ENCODE measurements around the gene THBS3. TPM values are rescaled to one million over a fixed set of nuclear protein-coding genes. Genes with fewer than 3 reads are reported as not detected.
"Not testable (repeated sequence)": the region's sequence is repeated elsewhere in the genome, so short reads cannot be mapped to it uniquely, and the experiment has no call there.

Gene THBS3
- total RNA-seq, 1 donor from 2014 or later: 7.2 TPM

DNA sequence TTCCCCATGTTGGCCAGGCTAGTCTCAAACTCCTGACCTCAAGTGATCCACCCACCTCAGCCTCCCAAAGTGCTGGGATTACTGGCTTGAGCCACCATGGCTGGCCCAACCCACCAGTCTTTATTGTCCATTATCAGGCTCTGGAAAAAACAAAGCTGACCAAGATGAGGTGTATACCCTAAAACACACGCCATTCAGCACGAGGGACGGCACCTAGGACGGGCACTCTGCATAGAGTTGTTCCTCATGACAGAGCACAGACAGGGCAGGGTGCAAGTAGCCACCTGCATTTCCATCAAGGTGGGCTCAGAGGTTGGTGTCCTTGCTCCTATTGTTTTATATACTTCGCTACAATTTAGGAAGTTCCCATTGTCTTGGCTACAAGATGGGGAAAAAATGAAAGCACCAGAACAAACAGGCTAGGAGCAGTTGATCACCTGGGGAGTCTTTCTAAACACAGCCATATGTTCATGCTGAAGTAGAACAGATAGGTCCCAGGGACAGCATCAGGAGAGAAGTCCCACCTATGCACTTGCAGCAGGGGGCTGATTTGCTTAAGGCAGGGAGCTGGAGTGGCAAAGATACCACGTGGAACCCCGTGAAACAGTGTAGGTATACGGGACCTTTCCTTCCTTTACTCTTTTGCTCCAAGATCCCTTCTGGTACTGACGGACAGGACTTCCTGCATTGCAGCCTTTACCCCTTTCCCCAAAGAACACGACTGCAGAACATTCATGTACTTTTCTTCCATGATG is 39.1 kb downstream of the THBS3 start:
- Histone ChIP-seq H3K27me3 (ENCODE audit: low read depth) (peaks cover 2% of the 10 kb centered on the region), H3K4me3 (no peak overlapping the region), H3K9me3 (replicated peaks) (peaks cover 7% of the 10 kb centered on the region), H3K27ac (replicated peaks) (no peak overlapping the region), H3K4me1 (peaks cover 55% of the 10 kb centered on the region), H3K36me3 (peaks cover 23% of the 10 kb centered on the region)
- no peak for DNase-seq
- intact Hi-C loops (cut with micrococcal nuclease): loop anchor here (5.0 kb wide), 1 partner anchor 76 kb away; no protein-coding TSS in a partner anchor
- TF ChIP-seq, protein P1, sequence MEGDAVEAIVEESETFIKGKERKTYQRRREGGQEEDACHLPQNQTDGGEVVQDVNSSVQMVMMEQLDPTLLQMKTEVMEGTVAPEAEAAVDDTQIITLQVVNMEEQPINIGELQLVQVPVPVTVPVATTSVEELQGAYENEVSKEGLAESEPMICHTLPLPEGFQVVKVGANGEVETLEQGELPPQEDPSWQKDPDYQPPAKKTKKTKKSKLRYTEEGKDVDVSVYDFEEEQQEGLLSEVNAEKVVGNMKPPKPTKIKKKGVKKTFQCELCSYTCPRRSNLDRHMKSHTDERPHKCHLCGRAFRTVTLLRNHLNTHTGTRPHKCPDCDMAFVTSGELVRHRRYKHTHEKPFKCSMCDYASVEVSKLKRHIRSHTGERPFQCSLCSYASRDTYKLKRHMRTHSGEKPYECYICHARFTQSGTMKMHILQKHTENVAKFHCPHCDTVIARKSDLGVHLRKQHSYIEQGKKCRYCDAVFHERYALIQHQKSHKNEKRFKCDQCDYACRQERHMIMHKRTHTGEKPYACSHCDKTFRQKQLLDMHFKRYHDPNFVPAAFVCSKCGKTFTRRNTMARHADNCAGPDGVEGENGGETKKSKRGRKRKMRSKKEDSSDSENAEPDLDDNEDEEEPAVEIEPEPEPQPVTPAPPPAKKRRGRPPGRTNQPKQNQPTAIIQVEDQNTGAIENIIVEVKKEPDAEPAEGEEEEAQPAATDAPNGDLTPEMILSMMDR (IDR thresholded peaks at IDR 0.05; ENCODE audit: borderline replicate concordance): no peak

GRCh38 chr1:155168105-155168445 is 39.6 kb downstream of the THBS3 start:
- not testable (repeated sequence) for H3K4me3 ChIP-seq; H3K9me3 ChIP-seq (replicated peaks); H3K27me3 ChIP-seq (ENCODE audit: low read depth); DNase-seq
- Histone ChIP-seq H3K4me1 (peaks cover 50% of the 10 kb centered on the region), H3K27ac (replicated peaks) (peak overlapping the region; percentile 90), H3K36me3 (peaks cover 23% of the 10 kb centered on the region)
- intact Hi-C loops (cut with micrococcal nuclease): loop anchor here (5.0 kb wide), 1 partner anchor 76 kb away; no protein-coding TSS in a partner anchor

GRCh38 chr1:155167166-155168104 is 40.3 kb downstream of the THBS3 start:
- Histone ChIP-seq H3K4me3 (peak overlapping the region; percentile 47), H3K27me3 (ENCODE audit: low read depth) (no peaks in the 10 kb centered on the region), H3K27ac (replicated peaks) (peak overlapping the region; percentile 90), H3K4me1 (peaks cover 43% of the 10 kb centered on the region), H3K9me3 (replicated peaks) (peaks cover 7% of the 10 kb centered on the region), H3K36me3 (peaks cover 23% of the 10 kb centered on the region)
- TF ChIP-seq, protein P1 (IDR thresholded peaks at IDR 0.05; ENCODE audit: borderline replicate concordance): peak; percentile 86
- DNase-seq: peak; percentile 90
- intact Hi-C loops (cut with micrococcal nuclease): loop anchor here (5.0 kb wide), 1 partner anchor 75 kb away; no protein-coding TSS in a partner anchor

DNA sequence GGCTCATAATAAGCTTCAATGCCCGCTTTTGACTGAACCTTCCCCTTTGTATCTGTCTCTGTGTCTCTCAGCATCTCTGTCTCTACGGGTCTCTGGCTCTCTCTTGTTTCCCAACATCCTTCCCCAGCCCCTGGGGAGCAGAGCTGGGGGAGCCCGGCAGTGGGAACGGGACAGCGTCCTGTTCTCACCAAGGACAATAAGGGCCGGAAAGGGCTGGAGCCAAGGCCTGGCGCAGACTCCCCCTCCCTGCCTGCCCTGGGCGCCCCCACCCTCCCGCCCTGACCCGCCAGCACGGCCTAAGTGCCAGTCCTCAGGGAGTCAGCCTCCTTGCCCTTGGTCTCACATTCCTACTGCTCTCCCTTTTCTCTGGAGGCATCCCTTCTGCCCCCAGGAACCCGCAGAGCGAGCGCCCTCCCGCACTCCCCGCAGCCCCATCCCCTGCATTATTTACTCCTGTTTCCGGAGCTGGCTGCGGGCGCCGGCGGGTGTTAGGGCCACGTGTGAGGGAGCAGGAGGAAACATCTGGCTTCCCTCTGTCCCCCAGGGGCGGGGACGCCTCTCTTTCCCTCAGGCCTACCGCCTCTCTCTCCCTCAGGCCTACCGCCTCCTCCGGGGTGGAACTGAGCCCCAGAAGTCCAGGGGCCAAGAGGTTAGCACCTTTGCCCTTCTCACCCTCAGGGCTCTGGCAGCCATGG is 41.1 kb downstream of the THBS3 start:
- DNase-seq: peak; percentile 81
- TF ChIP-seq, protein P1 (IDR thresholded peaks at IDR 0.05; ENCODE audit: borderline replicate concordance): no peak
- intact Hi-C loops (cut with micrococcal nuclease): loop anchor here (5.0 kb wide), 1 partner anchor 74 kb away; no protein-coding TSS in a partner anchor
- Histone ChIP-seq H3K27me3 (ENCODE audit: low read depth) (no peaks in the 10 kb centered on the region), H3K4me1 (peaks cover 36% of the 10 kb centered on the region), H3K9me3 (replicated peaks) (peaks cover 7% of the 10 kb centered on the region), H3K27ac (replicated peaks) (peak overlapping the region; percentile 90), H3K36me3 (peaks cover 23% of the 10 kb centered on the region), H3K4me3 (peak overlapping the region; percentile 47)

- no peak for DNase-seq
- Histone ChIP-seq H3K9me3 (replicated peaks) (peaks cover 7% of the 10 kb centered on the region), H3K36me3 (peaks cover 23% of the 10 kb centered on the region), H3K27ac (replicated peaks) (peak overlapping the region; percentile 90), H3K4me3 (peak overlapping the region; percentile 47), H3K4me1 (peaks cover 31% of the 10 kb centered on the region), H3K27me3 (ENCODE audit: low read depth) (no peaks in the 10 kb centered on the region)
- intact Hi-C loops (cut with micrococcal nuclease): loop anchor here (5.0 kb wide), 1 partner anchor 74 kb away; no protein-coding TSS in a partner anchor
- TF ChIP-seq, protein P1 (IDR thresholded peaks at IDR 0.05; ENCODE audit: borderline replicate concordance): no peak
Measured at GRCh38 chr1:155166051-155166470, 41.6 kb downstream of the THBS3 start.

DNA sequence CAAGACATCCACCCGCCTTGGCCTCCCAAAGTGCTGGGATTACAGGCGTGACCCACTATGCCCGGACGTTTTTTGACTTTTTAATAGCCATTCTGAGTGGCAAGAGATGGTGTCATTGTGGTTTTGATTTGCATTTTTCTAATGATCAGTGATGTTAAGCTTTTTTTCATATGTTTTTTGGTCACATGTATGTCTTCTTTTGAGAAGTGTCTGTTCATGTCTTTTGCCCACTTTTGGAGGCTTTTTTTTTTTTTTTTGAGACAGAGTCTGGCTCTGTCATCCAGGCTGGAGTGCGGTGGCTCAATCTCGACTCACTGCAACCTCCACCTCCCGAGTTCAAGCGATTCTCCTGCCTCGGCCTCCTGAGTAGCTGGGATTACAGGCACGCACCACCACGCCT is 43.1 kb downstream of the THBS3 start:
- H3K27ac ChIP-seq (replicated peaks); H3K27me3 ChIP-seq (ENCODE audit: low read depth); H3K9me3 ChIP-seq (replicated peaks); DNase-seq; H3K4me3 ChIP-seq: not testable (repeated sequence)
- intact Hi-C loops (cut with micrococcal nuclease): loop anchor here (5.0 kb wide), 1 partner anchor 72 kb away; no protein-coding TSS in a partner anchor
- Histone ChIP-seq H3K36me3 (peaks cover 11% of the 10 kb centered on the region), H3K4me1 (peaks cover 30% of the 10 kb centered on the region)

- intact Hi-C loops (cut with micrococcal nuclease); H3K27ac ChIP-seq (replicated peaks); H3K27me3 ChIP-seq (ENCODE audit: low read depth); H3K9me3 ChIP-seq (replicated peaks); H3K4me3 ChIP-seq; DNase-seq; H3K36me3 ChIP-seq: not testable (repeated sequence)
- H3K4me1 ChIP-seq: peaks cover 30% of the 10 kb centered on the region
Measured at GRCh38 chr1:155163785-155164184, 43.9 kb downstream of the THBS3 start.

GRCh38 chr1:155162631-155163030 is 45.1 kb downstream of the THBS3 start:
- H3K4me3 ChIP-seq; H3K36me3 ChIP-seq; H3K27me3 ChIP-seq (ENCODE audit: low read depth); H3K27ac ChIP-seq (replicated peaks); H3K9me3 ChIP-seq (replicated peaks); intact Hi-C loops (cut with micrococcal nuclease); DNase-seq: not testable (repeated sequence)
- H3K4me1 ChIP-seq: peaks cover 25% of the 10 kb centered on the region
